Upper lobe of left lung (tissue), 4 donors: ENCODE data around the gene USP17L24.
"Not testable (repeated sequence)": the region's sequence is repeated elsewhere in the genome, so short reads cannot be mapped to it uniquely, and the experiment has no call there.

Experiments used
- POLR2A ChIP-seq, 4 donors: fragments of 450-650 bp; IDR thresholded peaks; one replicate each; pipeline ENCODE4 v1.5.1; 2016 to 2017; ENCODE audit warnings: antibody characterized with exemption in 4 of 4, mild to moderate bottlenecking in 2 of 4
- POLR2AphosphoS5 ChIP-seq, 2 donors: sonication (generic); formaldehyde crosslinking; IDR thresholded peaks; one replicate each; pipeline ENCODE4 v1.5.1; 2017; ENCODE audit warnings: antibody characterized with exemption in 2 of 2
- TF ChIP-seq, protein P1 (sequence below), 6 experiments: fragments of 450-650 bp in 4 of 6; fragments of 200-600 bp in 2 of 6; sonication (generic) in 2 of 6; IDR thresholded peaks; one replicate each; pipeline ENCODE4 v1.5.1; 2016 to 2019; ENCODE audit warnings: antibody characterized with exemption in 6 of 6

DNA sequence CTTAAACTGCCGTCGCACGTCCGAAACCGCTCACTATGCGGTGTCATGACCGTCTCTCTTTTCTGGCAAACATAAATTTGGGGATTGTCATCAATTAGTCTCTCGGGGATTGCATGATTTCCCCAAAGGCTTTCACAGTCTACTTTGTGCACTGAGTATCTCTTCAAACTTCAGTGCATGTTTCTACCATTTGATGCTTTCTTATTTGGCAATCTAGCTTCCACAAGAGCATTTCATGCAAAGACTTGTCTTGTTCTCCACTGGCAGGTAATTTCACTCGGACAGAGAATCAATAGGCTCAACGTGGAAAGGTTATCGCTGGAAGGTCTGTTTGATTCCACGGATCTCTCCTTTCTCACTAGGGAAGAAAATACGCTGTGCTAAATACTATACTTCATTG is 774 bp upstream of the USP17L24 start:
- TF ChIP-seq, protein P1, sequence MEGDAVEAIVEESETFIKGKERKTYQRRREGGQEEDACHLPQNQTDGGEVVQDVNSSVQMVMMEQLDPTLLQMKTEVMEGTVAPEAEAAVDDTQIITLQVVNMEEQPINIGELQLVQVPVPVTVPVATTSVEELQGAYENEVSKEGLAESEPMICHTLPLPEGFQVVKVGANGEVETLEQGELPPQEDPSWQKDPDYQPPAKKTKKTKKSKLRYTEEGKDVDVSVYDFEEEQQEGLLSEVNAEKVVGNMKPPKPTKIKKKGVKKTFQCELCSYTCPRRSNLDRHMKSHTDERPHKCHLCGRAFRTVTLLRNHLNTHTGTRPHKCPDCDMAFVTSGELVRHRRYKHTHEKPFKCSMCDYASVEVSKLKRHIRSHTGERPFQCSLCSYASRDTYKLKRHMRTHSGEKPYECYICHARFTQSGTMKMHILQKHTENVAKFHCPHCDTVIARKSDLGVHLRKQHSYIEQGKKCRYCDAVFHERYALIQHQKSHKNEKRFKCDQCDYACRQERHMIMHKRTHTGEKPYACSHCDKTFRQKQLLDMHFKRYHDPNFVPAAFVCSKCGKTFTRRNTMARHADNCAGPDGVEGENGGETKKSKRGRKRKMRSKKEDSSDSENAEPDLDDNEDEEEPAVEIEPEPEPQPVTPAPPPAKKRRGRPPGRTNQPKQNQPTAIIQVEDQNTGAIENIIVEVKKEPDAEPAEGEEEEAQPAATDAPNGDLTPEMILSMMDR (IDR thresholded peaks at IDR 0.05) = not testable (repeated sequence)
- TF ChIP-seq POLR2AphosphoS5, POLR2A (IDR thresholded peaks at IDR 0.05): not testable (repeated sequence)
